Ectodermal cell (in vitro differentiated cells): ENCODE measurements around the gene SOX30.

Experiments used
- H3K27ac ChIP-seq: 2 replicates; pipeline ENCODE4 v1.7.0; 2013; ENCODE audit warnings: mild to moderate bottlenecking, low read depth, low read length; ENCODE audit not compliant: insufficient read depth, poor library complexity, severe bottlenecking
- H3K27me3 ChIP-seq: 2 replicates; pipeline ENCODE4 v1.7.0; 2013; ENCODE audit warnings: mild to moderate bottlenecking, low read length; ENCODE audit not compliant: insufficient read depth, control insufficient read depth, poor library complexity, severe bottlenecking
- H3K36me3 ChIP-seq: one replicate; pipeline ENCODE4 v1.7.0; 2013; ENCODE audit warnings: low read length; ENCODE audit not compliant: control insufficient read depth, insufficient read depth
- H3K4me1 ChIP-seq: one replicate; pipeline ENCODE4 v1.7.0; 2013; ENCODE audit warnings: low read length; ENCODE audit not compliant: control insufficient read depth, insufficient read depth
- H3K4me3 ChIP-seq: 2 replicates; pipeline ENCODE4 v1.7.0; 2013; ENCODE audit warnings: low read depth, low read length, control low read depth; ENCODE audit not compliant: insufficient read depth
- H3K9me3 ChIP-seq: 2 replicates; pipeline ENCODE4 v1.7.0; 2013; ENCODE audit warnings: mild to moderate bottlenecking, low read length, moderate library complexity; ENCODE audit not compliant: control insufficient read depth
- WGBS, 2 experiments: methylation state at CpG; one replicate each; pipeline ENCODE4 v1.1.7; 2013; ENCODE audit warnings: missing lambda C conversion rate in 2 of 2; 5-methylcytosine and 5-hydroxymethylcytosine counted together

The SOX30 gene

GRCh38 chr5:157576678-157577077 lies 75.6 kb downstream of the SOX30 start:
- 84 to 88% methylated on average over 4 of the region's 4 CpGs for WGBS, 2 experiments
- Histone ChIP-seq H3K4me3 (no peak overlapping the region), H3K36me3 (no peaks in the 10 kb centered on the region), H3K9me3 (no peaks in the 10 kb centered on the region), H3K27ac (no peak overlapping the region), H3K27me3 (peaks cover 18% of the 10 kb centered on the region), H3K4me1 (no peaks in the 10 kb centered on the region)
